SIG-M5 (cell line): ENCODE data around the gene PTPRN.
"Not testable (repeated sequence)": the region's sequence is repeated elsewhere in the genome, so short reads cannot be mapped to it uniquely, and the experiment has no call there.

ENCODE experiments used
- DNase-seq: peaks from one replicate; lab custom pipeline; 2025; lab: John Stamatoyannopoulos, UW

Gene PTPRN

DNA sequence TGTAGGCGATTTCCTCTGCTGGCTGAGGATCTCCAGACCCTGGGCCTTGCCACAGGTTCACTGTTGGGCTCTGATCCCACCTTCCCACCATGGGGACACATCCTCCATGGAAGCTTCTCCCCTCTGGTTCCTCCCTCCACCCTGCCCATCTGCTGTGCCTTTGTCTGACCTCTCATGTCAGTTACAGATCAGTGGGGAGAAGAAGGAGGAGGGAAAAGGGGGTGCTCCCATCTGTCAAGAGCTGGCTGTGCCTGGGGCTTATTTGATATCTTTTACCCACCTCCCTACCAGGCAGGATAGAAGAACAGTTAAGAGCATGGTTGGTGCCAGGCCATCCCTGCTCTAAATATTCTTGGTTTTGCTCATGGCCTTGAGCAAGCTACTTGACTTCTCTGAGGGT is 42.3 kb downstream of the PTPRN start:
- DNase-seq: no peak

- DNase-seq: no peak
These were observed 43.0 kb downstream of the PTPRN start for GRCh38 chr2:219266232-219266631.

- no peak for DNase-seq
These were observed 48.0 kb downstream of the PTPRN start for GRCh38 chr2:219261024-219261855.

DNA sequence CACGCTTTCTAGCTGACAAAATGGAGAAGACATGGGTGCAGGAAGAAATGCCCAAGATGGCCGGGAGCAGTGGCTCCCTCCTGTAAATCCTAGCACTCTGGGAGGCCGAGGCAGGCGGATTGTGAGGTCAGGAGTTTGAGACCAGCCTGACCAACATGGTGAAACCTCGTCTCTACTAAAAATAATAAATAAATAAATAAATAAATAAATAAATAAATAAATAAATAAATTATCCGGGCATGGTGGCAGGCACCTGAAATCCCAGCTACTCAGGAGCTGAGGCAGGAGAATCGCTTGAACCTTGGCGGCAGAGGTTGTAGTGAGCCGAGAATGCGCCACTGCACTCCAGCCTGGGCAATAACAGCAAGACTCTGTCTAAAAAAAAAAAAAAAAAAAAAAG is 50.3 kb downstream of the PTPRN start:
- not testable (repeated sequence) for DNase-seq

GRCh38 chr2:219254590-219255201 is 54.5 kb downstream of the PTPRN start:
- DNase-seq: peak; percentile 77

- DNase-seq: no peak
These were observed 55.2 kb downstream of the PTPRN start, which contains the start of gene TUBA4A for GRCh38 chr2:219253753-219254589. Gene TUBA4A, minus strand, starts transcription at chr2:219253918. Its CDS starts 60 bp downstream, at chr2:219253858.

GRCh38 chr2:219252900-219253752 is 56.1 kb downstream of the PTPRN start, which contains the start of gene TUBA4B:
Gene TUBA4B, plus strand, starts transcription at chr2:219253243. Its CDS starts 165 bp downstream, at chr2:219253408.
- no peak for DNase-seq

GRCh38 chr2:219252570-219252899 is 56.7 kb downstream of the PTPRN start:
- no peak for DNase-seq

DNA sequence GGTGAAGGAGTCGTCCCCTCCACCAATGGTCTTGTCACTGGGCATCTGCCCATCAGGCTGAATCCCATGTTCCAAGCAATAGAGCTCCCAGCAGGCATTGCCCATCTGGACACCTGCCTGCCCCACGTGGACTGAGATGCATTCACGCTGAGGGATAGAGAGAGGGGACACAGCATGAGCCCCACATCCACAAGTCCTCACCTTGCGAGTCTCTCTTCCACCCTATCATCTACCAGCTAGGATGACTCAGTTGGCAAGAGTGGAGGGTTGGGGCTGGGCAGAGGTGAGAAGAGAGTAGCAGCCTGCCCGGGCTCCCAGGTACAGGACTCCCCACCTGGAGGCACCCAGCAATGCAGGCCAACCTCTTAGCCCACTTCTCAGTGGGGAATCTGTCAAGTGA is 57.1 kb downstream of the PTPRN start:
- no peak for DNase-seq

DNA sequence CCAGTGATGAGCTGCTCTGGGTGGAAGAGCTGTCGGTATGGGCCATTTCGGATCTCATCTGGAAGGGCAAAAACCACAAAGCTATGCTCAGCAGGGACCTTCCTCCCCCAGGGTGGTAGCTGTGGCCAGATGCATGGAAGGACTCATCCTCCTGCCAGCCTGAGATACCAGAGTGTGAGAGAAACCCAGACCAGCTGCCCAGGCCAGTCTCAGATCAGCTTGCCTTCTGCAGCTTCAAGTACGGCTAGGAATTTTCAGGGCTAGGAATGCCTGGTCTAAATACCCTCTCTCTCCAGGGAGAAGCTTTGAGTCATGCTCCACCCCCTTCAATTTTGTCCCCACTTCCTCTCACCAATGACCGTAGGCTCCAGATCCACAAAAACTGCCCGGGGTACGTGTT is 57.5 kb downstream of the PTPRN start:
- no peak for DNase-seq

DNA sequence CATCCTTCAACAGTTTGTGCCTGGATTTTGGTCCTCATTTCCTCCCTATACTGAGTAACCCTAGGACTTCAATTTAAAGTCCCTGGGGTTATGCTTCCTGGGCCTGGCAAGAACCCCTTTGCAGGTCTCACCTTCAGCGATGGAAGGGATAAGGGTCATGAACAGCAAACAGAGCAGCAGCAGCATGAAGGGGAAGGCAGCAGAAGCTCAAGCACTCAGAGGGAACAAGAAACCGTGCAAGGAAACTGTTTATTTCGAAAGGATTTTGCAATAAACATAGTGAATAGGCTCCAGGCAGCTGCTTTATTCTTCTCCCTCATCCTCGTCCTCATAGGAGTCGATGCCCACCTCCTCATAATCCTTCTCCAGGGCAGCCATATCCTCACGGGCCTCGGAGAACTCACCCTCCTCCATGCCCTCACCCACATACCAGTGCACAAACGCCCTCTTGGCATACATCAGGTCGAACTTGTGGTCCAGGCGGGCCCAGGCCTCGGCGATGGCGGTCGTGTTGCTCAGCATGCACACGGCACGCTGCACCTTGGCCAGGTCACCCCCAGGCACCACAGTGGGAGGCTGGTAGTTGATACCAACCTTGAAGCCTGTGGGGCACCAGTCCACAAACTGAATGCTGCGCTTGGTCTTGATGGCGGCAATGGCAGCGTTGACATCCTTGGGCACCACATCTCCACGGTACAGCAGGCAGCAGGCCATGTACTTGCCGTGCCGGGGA is 59.0 kb downstream of the PTPRN start:
- DNase-seq: no peak

DNA sequence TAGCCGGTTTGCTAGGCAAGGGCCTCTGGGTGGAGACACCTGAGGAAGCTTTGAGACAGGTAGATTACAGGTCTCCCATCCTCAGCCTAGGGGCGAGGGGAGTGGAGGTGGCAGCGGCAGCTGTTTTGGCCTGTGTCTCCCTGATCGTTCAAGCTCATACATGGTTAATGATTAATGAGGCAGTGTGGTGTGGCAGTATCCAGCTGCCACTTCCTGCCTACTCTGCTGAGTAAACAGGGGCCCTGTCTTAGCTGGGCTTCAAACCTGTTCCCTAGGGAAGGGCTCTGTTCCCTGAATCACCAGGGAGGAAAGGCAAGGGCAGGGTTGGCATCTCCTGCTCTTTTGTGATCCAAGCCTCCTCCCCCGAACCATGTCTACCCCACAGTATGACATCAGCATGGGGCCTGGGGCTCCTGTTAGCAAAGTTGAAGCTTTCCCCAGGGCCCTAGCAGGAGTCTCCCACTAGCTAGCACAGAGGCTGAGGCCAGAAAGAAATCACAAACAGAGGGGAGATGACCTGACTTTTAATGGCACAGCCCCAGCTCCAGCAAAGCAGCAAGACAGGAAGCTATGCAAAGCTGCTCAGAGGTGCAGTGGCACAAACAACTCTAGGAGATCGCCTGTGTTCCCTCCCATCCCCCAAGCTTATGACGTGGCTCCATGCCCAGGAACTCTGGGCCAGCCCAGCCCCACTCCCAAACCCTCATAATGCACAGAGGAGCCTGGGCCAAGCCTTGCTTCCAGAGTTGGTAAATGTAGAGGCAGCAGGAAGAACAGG is 59.8 kb downstream of the PTPRN start:
- no peak for DNase-seq

DNA sequence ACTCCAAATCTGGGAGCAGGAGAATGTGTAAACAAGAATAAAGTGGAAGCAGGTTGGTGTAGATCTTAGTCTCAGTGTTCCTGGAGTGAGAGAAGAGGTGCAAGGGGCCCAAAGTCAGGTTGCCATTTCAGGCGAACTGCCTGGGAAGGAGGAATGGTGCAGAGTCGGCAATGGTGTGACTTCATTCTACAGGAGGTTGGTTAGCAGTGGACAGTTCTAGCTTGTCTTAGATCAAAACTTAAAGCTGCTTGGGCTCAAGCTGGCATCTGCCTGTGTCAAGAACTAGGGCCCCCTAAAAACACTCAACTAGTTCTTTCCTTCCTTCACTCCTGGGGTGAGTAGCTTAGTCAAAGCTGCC is 60.4 kb downstream of the PTPRN start:
- DNase-seq: no peak

GRCh38 chr2:219247678-219248642 is 61.2 kb downstream of the PTPRN start:
- no peak for DNase-seq

DNA sequence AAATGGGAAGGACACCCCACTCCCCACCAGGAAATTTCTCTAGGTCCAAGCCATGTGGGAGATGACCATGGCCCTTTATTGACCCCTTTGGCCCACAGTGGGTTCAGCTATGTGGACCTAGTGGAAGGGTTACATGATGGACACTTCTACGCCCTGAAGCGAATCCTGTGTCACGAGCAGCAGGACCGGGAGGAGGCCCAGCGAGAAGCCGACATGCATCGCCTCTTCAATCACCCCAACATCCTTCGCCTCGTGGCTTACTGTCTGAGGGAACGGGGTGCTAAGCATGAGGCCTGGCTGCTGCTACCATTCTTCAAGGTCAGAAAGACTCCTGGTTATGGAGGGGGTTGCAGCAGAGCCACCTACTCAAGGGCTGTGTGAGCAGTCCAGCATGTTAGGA is 62.6 kb downstream of the PTPRN start:
- no peak for DNase-seq

- DNase-seq: no peak
These were observed 63.3 kb downstream of the PTPRN start for GRCh38 chr2:219245899-219246230.

DNA sequence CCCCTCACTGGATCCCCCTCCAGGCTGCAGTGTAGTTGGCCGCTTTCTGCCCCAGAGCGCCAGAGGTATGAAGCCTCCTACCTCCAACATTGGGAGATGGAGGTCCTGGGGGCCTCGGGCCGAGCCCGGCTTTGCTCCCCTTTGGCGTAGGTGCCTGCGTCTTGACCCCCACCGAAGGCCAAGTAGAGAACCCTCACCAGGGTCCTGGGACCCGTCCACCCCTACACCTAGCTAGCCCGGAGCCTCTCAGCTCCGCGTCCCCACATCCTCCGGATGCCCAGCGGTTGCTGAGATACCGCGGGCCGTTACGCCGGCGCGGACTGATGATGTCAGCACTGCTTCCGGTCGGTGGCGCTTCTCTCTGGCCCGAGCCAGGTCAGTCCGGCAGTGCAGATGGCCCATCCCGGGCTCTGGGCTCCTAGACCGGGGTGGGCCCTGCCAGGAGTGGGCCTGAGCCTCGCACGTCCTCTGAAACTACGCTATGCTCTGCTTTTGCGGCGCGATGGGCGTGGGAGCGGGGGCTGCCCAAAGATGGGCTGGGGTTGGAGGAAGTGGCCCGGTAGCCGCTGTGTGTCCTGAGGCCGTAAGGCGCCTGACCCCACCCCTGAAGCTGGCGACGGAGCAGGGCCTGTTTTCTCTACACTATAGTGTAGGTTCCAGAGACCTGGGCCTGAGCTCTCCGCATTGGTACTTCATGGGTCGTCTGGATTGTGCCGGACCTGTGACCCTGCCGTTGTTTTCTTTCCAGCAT is 63.9 kb downstream of the PTPRN start, which contains the start of the genes GLB1L and STK16:
Gene GLB1L (minus strand): TSS at position 297 of the 751 bp plus-strand sequence. CDS start 1,871 bp downstream, outside the sequence.
Gene STK16 (plus strand): TSS at position 332 of the 751 bp plus-strand sequence. CDS start 521 bp downstream, outside the sequence.
- no peak for DNase-seq

DNA sequence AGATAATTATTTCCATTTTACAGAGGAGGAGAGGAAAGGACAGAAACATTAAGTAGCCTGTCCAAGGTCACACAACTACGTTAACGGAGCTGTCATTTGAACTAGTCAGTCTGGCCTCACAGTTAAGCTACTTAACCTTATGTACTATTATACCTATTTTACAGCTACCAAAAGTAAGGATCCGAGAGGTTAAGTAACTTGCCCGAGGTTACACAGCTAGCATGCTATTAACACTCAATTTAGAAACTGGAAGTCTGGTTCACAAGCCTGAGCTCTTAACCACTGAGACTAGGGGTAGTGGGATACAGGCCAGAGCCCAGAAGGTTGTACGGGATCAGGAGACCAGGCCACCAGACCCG is 64.4 kb downstream of the PTPRN start:
- no peak for DNase-seq
